GM13976 (cell line): ENCODE measurements around the gene TFAP2D.

Source experiments
- DNase-seq: peaks from one replicate; pipeline ENCODE4 v3.0.0; 2012; ENCODE audit warnings: low spot score
- CTCF ChIP-seq: IDR thresholded peaks from 2 replicates; pipeline ENCODE4 v1.5.1; 2012; ENCODE audit warnings: borderline replicate concordance, mild to moderate bottlenecking; ENCODE audit not compliant: insufficient read depth; ENCODE audit errors: extremely low read depth, missing control alignments, control extremely low read depth
- in situ Hi-C: fragments of 300-500 bp; cut with MboI; formaldehyde crosslinking; loops from one replicate; pipeline ENCODE4 v1.12.0; 2022; ENCODE audit warnings: low sequenced_read_pairs, mixed read lengths, inconsistent platforms; ENCODE audit not compliant: unreplicated experiment

Gene TFAP2D

GRCh38 chr6:50819904-50820868 lies 106.9 kb downstream of the TFAP2D start:
- TF ChIP-seq CTCF: no peak
- no peak for DNase-seq
- in situ Hi-C loops: loop anchor here (10.0 to 25.0 kb wide), 3 partner anchors 542 to 1192 kb away; no protein-coding TSS in a partner anchor

- no peak for TF ChIP-seq CTCF
- DNase-seq: no peak
- in situ Hi-C loops: loop anchor here (25.0 kb wide), 2 partner anchors 541 to 1191 kb away; no protein-coding TSS in a partner anchor
These were observed 107.5 kb downstream of the TFAP2D start for GRCh38 chr6:50820869-50821264.

GRCh38 chr6:50821441-50822077 lies 108.2 kb downstream of the TFAP2D start:
- no peak for DNase-seq
- in situ Hi-C loops: loop anchor here (25.0 kb wide), 2 partner anchors 541 to 1191 kb away; no protein-coding TSS in a partner anchor
- no peak for TF ChIP-seq CTCF

GRCh38 chr6:50822078-50822476 lies 108.8 kb downstream of the TFAP2D start:
- TF ChIP-seq CTCF: no peak
- in situ Hi-C loops: loop anchor here (25.0 kb wide), 2 partner anchors 540 to 1190 kb away; no protein-coding TSS in a partner anchor
- DNase-seq: no peak
